Renal pelvis (tissue), 4 donors: ENCODE measurements around the gene OR7A10. TPM values are rescaled to one million over a fixed set of nuclear protein-coding genes. Genes with fewer than 3 reads are reported as not detected.
"Not testable (repeated sequence)": the region's sequence is repeated elsewhere in the genome, so short reads cannot be mapped to it uniquely, and the experiment has no call there.

Experiments used
- DNase-seq: peaks from one replicate; pipeline ENCODE4 v3.0.0-alpha.2; 2013
- polyA plus RNA-seq, 3 donors: library from polyadenylated mRNA; unstranded; fragments of 120-200 nt; gene quantifications; one replicate each; pipeline ENCODE4 v1.2.1, GENCODE V29; 2013; ENCODE audit not compliant: insufficient read length in 3 of 3

Gene OR7A10
- polyA plus RNA-seq, 3 donors, result not detected

DNA sequence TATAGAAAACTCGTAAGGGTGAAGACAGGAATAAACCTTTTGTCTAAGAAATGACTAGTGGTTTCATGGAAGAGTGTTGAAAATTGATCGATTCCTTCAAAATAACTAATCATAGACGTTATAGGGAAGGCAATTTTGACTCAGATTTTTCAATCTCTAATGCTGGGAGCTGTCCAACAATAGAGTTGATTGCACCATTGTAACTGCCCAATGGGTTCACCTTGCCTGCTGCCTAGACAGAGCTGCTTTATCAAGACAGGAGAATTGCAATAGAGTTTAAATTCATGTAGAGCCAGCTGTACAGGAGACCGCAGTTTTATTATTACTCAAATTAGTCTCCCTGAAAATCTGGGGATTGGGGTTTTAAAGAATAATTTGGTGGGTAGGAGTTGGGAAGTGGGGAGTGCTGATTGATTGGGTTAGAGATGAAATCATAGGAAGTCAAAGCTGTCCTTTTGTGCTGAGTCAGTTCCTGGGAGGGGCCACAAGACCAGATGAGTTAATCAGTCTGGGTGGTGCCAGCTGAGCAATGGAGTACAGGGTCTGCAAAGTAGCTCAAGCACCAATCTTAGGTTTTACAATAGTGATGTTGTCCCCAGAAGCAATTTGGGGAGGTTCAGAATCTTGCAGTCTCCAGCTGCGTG is 53.5 kb downstream of the OR7A10 start:
- DNase-seq, result no peak

DNA sequence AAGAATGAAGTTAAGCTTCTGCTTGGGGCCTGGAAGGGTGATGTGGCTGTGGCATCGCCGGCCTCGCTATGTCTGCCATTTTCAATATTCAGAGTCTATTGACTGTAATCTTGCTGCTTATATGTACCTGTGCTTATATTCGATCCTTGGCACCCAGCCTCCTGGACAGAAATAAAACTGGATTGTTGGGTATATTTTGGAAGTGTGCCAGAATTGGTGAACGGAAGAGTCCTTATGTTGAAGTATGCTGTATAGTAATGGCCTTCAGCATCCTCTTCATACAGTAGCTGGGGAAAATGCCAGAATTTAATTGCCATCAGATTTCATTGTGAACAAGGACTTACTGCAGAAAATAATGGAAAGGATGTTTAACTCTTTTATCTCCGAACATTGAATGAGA is 56.5 kb downstream of the OR7A10 start:
- not testable (repeated sequence) for DNase-seq

Other genes with a start within 250 kb of the OR7A10 start
- gene ADGRE3, start 174.1 kb downstream of the OR7A10 start, polyA plus RNA-seq, result under 1 TPM in 1 of 3 donors, not detected in 2; 0.10 TPM
- 10 to 100 TPM; 13.9 to 29.0 (median 27.3) TPM for gene ZNF333, start 158.9 kb downstream of the OR7A10 start, polyA plus RNA-seq
- under 1 TPM; 0.30 to 0.48 (median 0.48) TPM for gene ADGRE2, start 70.4 kb downstream of the OR7A10 start, polyA plus RNA-seq
- gene OR7A5, start 13.7 kb downstream of the OR7A10 start, polyA plus RNA-seq, result not detected
- under 1 TPM; 0.06 to 0.12 (median 0.11) TPM for gene OR7C1, start 13.7 kb downstream of the OR7A10 start, polyA plus RNA-seq
- under 1 TPM in 2 of 3 donors, not detected in 1; 0.09 TPM for gene OR7A17, start 37.2 kb upstream of the OR7A10 start, polyA plus RNA-seq
- not detected for gene OR7C2, start 92.6 kb upstream of the OR7A10 start, polyA plus RNA-seq
- under 1 TPM; 0.39 to 0.50 (median 0.49) TPM for gene SLC1A6, start 130.9 kb upstream of the OR7A10 start, polyA plus RNA-seq
- under 1 TPM in 1 of 3 donors, not detected in 2; 0.07 TPM for gene CASP14, start 200.6 kb upstream of the OR7A10 start, polyA plus RNA-seq
- under 1 TPM; 0.03 to 0.09 (median 0.07) TPM for gene OR1I1, start 233.3 kb upstream of the OR7A10 start, polyA plus RNA-seq